HG02623 (cell line): ENCODE data around the gene POLR2E.

Source experiments
- ATAC-seq: cut with Tn5 transposase; IDR thresholded peaks from one replicate; pipeline ENCODE4 v1.9.1; 2021; ENCODE audit warnings: moderate library complexity; ENCODE audit not compliant: unreplicated experiment

POLR2E gene

GRCh38 chr19:1111641-1112267 is 16.6 kb upstream of the POLR2E start:
- ATAC-seq, result no peak

GRCh38 chr19:1110809-1111640 is 15.8 kb upstream of the POLR2E start:
- ATAC-seq, result no peak

GRCh38 chr19:1109697-1110671 is 14.8 kb upstream of the POLR2E start:
- no peak for ATAC-seq

GRCh38 chr19:1109032-1109551 is 13.9 kb upstream of the POLR2E start:
- ATAC-seq, result no peak

- no peak for ATAC-seq
Measured at GRCh38 chr19:1108291-1109031, 13.3 kb upstream of the POLR2E start.

- ATAC-seq, result no peak
Measured at GRCh38 chr19:1107661-1108261, 12.6 kb upstream of the POLR2E start.

GRCh38 chr19:1106841-1107660 is 11.9 kb upstream of the POLR2E start:
- ATAC-seq, result no peak

- no peak for ATAC-seq
Measured at GRCh38 chr19:1105873-1106840, 11.0 kb upstream of the POLR2E start.

- no peak for ATAC-seq
Measured at GRCh38 chr19:1105008-1105872, 10.1 kb upstream of the POLR2E start.

GRCh38 chr19:1104311-1105007 is 9.3 kb upstream of the POLR2E start:
- ATAC-seq, result peak; percentile 34

- ATAC-seq, result peak; percentile 73
Measured at GRCh38 chr19:1103708-1104310, 8.6 kb upstream of the POLR2E start, which contains the start of gene GPX4. TSS of gene GPX4 (plus strand) at chr19:1103994. CDS start at chr19:1104044, 50 bp downstream.

- ATAC-seq, result no peak
Measured at GRCh38 chr19:1103132-1103707, 8.0 kb upstream of the POLR2E start.

GRCh38 chr19:1102407-1103131 is 7.4 kb upstream of the POLR2E start:
- no peak for ATAC-seq

GRCh38 chr19:1101337-1101698 is 6.1 kb upstream of the POLR2E start:
- ATAC-seq, result no peak
